ENCODE data around the gene NTSR2.

NTSR2 gene

DNA sequence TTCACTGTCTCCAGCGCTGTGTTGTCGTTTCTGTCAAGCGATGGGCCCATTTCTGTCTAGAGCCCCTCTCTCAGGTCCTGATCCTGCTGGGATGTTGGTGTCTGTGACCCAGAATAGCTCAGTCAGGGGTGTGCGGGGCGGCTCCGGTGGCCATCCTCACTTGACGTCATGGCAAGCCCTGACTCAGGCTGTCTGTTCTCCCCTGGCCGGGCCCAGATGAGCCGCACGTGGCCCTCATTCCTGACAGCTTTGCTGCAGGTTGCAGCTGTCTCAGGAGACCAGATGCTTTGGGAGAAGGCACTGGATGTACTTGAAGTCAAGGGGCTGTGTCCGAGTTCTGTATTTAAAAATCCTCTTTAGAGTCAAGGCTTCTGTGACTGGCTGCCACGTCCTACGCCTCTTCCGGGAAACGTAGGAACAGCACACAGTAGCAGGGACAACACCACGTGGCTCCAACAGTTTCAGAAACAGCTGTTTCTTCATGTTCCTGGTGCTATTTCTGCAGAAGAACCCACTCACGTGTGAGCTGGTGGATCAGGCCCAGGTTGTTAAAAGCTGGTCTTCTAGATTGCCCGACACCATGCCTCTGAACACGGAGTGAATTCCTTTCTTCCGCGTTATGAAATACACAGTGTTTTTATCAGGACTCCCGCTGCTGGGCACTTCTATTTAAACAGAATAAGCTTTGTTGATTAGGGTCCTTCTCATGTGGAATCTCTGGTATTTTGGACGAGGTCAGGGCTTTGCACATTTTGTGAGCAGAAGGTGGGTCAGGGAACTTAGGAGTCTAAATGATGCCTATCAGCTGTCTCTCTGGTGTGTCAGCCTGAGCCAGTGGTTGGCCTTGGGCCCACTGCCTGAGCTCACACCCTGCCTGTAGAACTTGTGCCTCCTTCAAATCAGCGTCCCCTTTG, 28.3 kb upstream of the NTSR2 start:
- H3K27ac ChIP-seq, result no peak overlapping the region

DNA sequence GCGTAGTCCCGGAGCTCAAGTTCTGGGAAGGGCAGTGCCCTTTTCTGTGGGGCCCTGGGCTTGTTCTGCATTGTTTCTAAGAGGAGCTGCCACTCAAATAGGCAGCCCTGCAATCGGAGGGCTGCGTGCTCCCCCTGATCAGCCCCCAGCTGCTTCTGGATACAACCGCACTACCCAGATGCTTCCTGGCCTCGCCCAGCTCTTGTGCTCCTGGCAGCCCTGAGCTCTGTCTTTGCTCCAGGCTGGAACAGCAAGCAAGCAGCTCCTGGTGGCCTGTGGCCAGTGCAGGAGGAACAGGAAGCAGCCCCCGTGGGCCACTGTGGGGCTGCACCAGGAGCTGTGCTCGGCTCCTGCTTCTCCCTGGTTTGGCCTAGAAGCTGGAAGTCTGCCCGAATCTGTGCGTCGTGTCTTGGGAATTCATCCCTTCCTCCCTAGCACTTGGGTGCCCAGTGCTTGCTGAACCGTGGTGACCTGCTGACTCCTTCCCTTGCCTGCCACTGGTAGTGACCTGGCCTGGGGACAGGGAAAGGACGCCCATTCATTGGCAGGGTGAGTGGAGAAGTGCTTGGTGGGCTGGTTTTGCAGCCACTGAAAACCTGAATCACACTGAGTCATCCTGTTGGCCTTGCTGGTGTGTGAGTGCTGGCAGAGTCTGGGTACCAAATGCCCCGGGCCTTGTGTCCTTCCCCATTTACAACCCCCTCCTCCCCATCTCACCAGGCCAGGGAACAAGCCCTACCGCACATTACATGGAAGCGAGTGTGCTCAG, 27.3 kb upstream of the NTSR2 start:
- TF ChIP-seq ZFX (IDR thresholded peaks at IDR 0.05; ENCODE audit: borderline replicate concordance) (no peak), CTCF (IDR thresholded peaks at IDR 0.05) (no peak)
- H3K27ac ChIP-seq, result no peak overlapping the region

More for the DNA sequence above, 28.3 kb upstream of the NTSR2 start:
- TF ChIP-seq ZFX (IDR thresholded peaks at IDR 0.05; ENCODE audit: borderline replicate concordance) (no peak), CTCF (IDR thresholded peaks at IDR 0.05) (no peak)

- TF ChIP-seq ZFX (IDR thresholded peaks at IDR 0.05; ENCODE audit: borderline replicate concordance) (no peak), CTCF (IDR thresholded peaks at IDR 0.05) (no peak)
- H3K27ac ChIP-seq, result no peak overlapping the region
Measured at GRCh38 chr2:11696736-11697102, 26.7 kb upstream of the NTSR2 start.

- H3K27ac ChIP-seq, result no peak overlapping the region
- no peak for TF ChIP-seq CTCF (IDR thresholded peaks at IDR 0.05)
- no peak for TF ChIP-seq ZFX (IDR thresholded peaks at IDR 0.05; ENCODE audit: borderline replicate concordance)
Measured at GRCh38 chr2:11695576-11695975, 25.6 kb upstream of the NTSR2 start.

- no peak overlapping the region for H3K27ac ChIP-seq
Measured at GRCh38 chr2:11692966-11693521, 23.0 kb upstream of the NTSR2 start.

GRCh38 chr2:11691076-11691660, 21.2 kb upstream of the NTSR2 start:
- H3K27ac ChIP-seq, result no peak overlapping the region
- TF ChIP-seq ZFX (IDR thresholded peaks at IDR 0.05; ENCODE audit: borderline replicate concordance), result no peak
- no peak for TF ChIP-seq CTCF (IDR thresholded peaks at IDR 0.05)

More at GRCh38 chr2:11692966-11693521, 23.0 kb upstream of the NTSR2 start:
- TF ChIP-seq ZFX (IDR thresholded peaks at IDR 0.05; ENCODE audit: borderline replicate concordance) (no peak), CTCF (IDR thresholded peaks at IDR 0.05) (peak; percentile 89)

Measured in 22Rv1 (cell line).